GM23338 (cell line): Measurements from ENCODE around the gene ADAP1. TPM values are rescaled to one million over a fixed set of nuclear protein-coding genes. Genes with fewer than 3 reads are reported as not detected.

ENCODE experiments used
- ATAC-seq: fragments of 200-7000 bp; cut with Tn5 transposase; 3 replicates; pipeline ENCODE4 v1.9.1; 2020
- DNase-seq: peaks from one replicate; pipeline ENCODE4 v3.0.0-alpha.2; 2015; ENCODE audit warnings: low spot score
- H2AFZ ChIP-seq: fragments of 200-600 bp; sonication (generic); 2 replicates; pipeline ENCODE4 v1.8.0; 2016; ENCODE audit warnings: antibody characterized with exemption, mild to moderate bottlenecking, moderate library complexity
- H3F3A ChIP-seq: fragments of 200-600 bp; sonication (generic); replicated peaks from 2 replicates; pipeline ENCODE4 v1.8.0; 2017; ENCODE audit warnings: antibody characterized with exemption, mixed run types, low read depth
- H3K27ac ChIP-seq: fragments of 200-600 bp; sonication (generic); 2 replicates; pipeline ENCODE4 v1.6.1; 2016; ENCODE audit warnings: low read depth
- H3K27me3 ChIP-seq: fragments of 200-600 bp; sonication (generic); 2 replicates; pipeline ENCODE4 v1.8.0; 2016; ENCODE audit warnings: mild to moderate bottlenecking, mixed run types, moderate library complexity; ENCODE audit not compliant: insufficient read depth
- H3K36me3 ChIP-seq: fragments of 200-600 bp; sonication (generic); 2 replicates; pipeline ENCODE4 v1.8.0; 2016; ENCODE audit warnings: mild to moderate bottlenecking; ENCODE audit not compliant: insufficient read depth
- H3K4me1 ChIP-seq: fragments of 200-600 bp; sonication (generic); 2 replicates; pipeline ENCODE4 v1.8.0; 2016; ENCODE audit warnings: mild to moderate bottlenecking, moderate library complexity; ENCODE audit not compliant: insufficient read depth
- H3K4me2 ChIP-seq: fragments of 200-600 bp; sonication (generic); 2 replicates; pipeline ENCODE4 v1.7.1; 2017; ENCODE audit warnings: mixed run types
- H3K4me3 ChIP-seq: fragments of 200-600 bp; sonication (generic); 2 replicates; pipeline ENCODE4 v1.6.1; 2016; ENCODE audit warnings: mixed run types
- H3K79me2 ChIP-seq: fragments of 200-600 bp; sonication (generic); replicated peaks from 2 replicates; pipeline ENCODE4 v1.8.0; 2017; ENCODE audit warnings: mild to moderate bottlenecking; ENCODE audit not compliant: insufficient read depth
- H3K9me2 ChIP-seq: fragments of 200-600 bp; sonication (generic); 2 replicates; pipeline ENCODE4 v1.8.0; 2017; ENCODE audit not compliant: insufficient read depth
- H4K20me1 ChIP-seq: fragments of 200-600 bp; sonication (generic); replicated peaks from 2 replicates; pipeline ENCODE4 v1.8.0; 2017; ENCODE audit warnings: mild to moderate bottlenecking; ENCODE audit not compliant: insufficient read depth
- H3K27ac Mint-ChIP-seq: 2 replicates; pipeline ENCODE4 v1.8.0; 2020; ENCODE audit warnings: inconsistent platforms, mild to moderate bottlenecking, moderate library complexity, mixed read lengths
- H3K27me3 Mint-ChIP-seq: 3 replicates; pipeline ENCODE4 v1.8.0; 2022; ENCODE audit warnings: low read depth, mild to moderate bottlenecking, moderate library complexity, mixed read lengths, inconsistent platforms; ENCODE audit not compliant: insufficient read depth, poor library complexity
- H3K36me3 Mint-ChIP-seq: 3 replicates; pipeline ENCODE4 v1.8.0; 2021; ENCODE audit warnings: low read depth, mild to moderate bottlenecking, inconsistent platforms, moderate library complexity, mixed read lengths
- H3K4me1 Mint-ChIP-seq: 3 replicates; pipeline ENCODE4 v1.8.0; 2020; ENCODE audit warnings: mild to moderate bottlenecking, inconsistent platforms, mixed read lengths
- H3K4me3 Mint-ChIP-seq: 3 replicates; pipeline ENCODE4 v1.8.0; 2021; ENCODE audit warnings: moderate library complexity, mild to moderate bottlenecking, inconsistent platforms, mixed read lengths
- H3K9me3 Mint-ChIP-seq: 3 replicates; pipeline ENCODE4 v1.8.0; 2020; ENCODE audit warnings: moderate library complexity, mild to moderate bottlenecking, inconsistent platforms, mixed read lengths
- polyA plus RNA-seq: library from polyadenylated mRNA; unstranded; fragments of >200 nt; fragmentation: Nextera tagmentation; extraction: Ambion mirVana; gene quantifications from 2 replicates; pipeline ENCODE4 v1.2.1, GENCODE V29; 2016
- total RNA-seq: library from RNA; depleted of rRNA; stranded (reverse); fragments of >200 nt; shearing (Covaris generic); gene quantifications from 2 replicates; pipeline ENCODE4 v1.2.3, GENCODE V29; 2014
- TF ChIP-seq, protein P1 (sequence below): IDR thresholded peaks from 2 replicates; pipeline ENCODE4 v1.6.1; 2016; ENCODE audit warnings: antibody characterized with exemption
- TF ChIP-seq, protein P2 (sequence below), 2 experiments: fragments of 200-600 bp in 1 of 2; sonication (generic) in 1 of 2; conservative IDR thresholded peaks; 2 replicates each; pipeline versions ENCODE4 v1.5.1 to v1.6.1; 2016 to 2017; ENCODE audit warnings: antibody characterized with exemption in 2 of 2, low read depth in 2 of 2, mild to moderate bottlenecking in 2 of 2, moderate library complexity in 1 of 2
- TF ChIP-seq, protein P3 (sequence below): fragments of 250-450 bp; sonication (Bioruptor Pico); IDR thresholded peaks from 2 replicates; pipeline ENCODE4 v1.5.0; 2020; ENCODE audit warnings: mild to moderate bottlenecking, moderate library complexity

Gene ADAP1
- total and polyA plus RNA-seq, 2 experiments from 2014 or later, result 2.2 to 9.6 TPM

DNA sequence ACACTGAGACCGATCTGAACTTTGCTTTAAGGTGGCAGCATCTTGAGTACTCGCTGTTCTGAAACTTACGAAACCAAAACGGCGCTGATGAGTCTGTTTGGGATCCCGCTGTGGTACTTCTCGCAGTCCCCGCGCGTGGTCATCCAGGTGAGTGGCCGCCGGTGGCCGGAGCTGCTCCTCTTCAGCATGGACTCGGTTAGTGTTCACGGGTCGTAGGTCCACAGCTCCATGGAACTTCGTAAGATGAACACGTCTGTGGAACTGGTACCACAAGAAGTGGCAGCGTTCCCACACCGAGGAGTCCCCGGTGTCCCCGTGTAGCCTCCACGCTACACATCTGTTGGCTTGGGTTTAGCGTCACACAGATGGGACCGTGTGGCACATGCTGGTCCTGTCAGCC lies 88.6 kb downstream of the ADAP1 start:
- 0 out of 2 replicates have a peak, but pooled peaks cover 3% of the 10 kb centered on the region for H4K20me1 ChIP-seq
- Mint-ChIP-seq H3K4me1 (no peaks in the 10 kb centered on the region), H3K27me3 (peaks cover 8% of the 10 kb centered on the region), H3K9me3 (no peaks in the 10 kb centered on the region), H3K4me3 (no peak overlapping the region), H3K36me3 (peaks cover 78% of the 10 kb centered on the region), H3K27ac (no peak overlapping the region)
- ATAC-seq, result no peak
- TF ChIP-seq, protein P1, sequence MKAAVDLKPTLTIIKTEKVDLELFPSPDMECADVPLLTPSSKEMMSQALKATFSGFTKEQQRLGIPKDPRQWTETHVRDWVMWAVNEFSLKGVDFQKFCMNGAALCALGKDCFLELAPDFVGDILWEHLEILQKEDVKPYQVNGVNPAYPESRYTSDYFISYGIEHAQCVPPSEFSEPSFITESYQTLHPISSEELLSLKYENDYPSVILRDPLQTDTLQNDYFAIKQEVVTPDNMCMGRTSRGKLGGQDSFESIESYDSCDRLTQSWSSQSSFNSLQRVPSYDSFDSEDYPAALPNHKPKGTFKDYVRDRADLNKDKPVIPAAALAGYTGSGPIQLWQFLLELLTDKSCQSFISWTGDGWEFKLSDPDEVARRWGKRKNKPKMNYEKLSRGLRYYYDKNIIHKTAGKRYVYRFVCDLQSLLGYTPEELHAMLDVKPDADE, result no peak
- TF ChIP-seq, protein P2, sequence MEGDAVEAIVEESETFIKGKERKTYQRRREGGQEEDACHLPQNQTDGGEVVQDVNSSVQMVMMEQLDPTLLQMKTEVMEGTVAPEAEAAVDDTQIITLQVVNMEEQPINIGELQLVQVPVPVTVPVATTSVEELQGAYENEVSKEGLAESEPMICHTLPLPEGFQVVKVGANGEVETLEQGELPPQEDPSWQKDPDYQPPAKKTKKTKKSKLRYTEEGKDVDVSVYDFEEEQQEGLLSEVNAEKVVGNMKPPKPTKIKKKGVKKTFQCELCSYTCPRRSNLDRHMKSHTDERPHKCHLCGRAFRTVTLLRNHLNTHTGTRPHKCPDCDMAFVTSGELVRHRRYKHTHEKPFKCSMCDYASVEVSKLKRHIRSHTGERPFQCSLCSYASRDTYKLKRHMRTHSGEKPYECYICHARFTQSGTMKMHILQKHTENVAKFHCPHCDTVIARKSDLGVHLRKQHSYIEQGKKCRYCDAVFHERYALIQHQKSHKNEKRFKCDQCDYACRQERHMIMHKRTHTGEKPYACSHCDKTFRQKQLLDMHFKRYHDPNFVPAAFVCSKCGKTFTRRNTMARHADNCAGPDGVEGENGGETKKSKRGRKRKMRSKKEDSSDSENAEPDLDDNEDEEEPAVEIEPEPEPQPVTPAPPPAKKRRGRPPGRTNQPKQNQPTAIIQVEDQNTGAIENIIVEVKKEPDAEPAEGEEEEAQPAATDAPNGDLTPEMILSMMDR (conservative IDR thresholded peaks at IDR 0.05; ENCODE audit: low read depth in 2 of 2), result no peak
- TF ChIP-seq, protein P3, sequence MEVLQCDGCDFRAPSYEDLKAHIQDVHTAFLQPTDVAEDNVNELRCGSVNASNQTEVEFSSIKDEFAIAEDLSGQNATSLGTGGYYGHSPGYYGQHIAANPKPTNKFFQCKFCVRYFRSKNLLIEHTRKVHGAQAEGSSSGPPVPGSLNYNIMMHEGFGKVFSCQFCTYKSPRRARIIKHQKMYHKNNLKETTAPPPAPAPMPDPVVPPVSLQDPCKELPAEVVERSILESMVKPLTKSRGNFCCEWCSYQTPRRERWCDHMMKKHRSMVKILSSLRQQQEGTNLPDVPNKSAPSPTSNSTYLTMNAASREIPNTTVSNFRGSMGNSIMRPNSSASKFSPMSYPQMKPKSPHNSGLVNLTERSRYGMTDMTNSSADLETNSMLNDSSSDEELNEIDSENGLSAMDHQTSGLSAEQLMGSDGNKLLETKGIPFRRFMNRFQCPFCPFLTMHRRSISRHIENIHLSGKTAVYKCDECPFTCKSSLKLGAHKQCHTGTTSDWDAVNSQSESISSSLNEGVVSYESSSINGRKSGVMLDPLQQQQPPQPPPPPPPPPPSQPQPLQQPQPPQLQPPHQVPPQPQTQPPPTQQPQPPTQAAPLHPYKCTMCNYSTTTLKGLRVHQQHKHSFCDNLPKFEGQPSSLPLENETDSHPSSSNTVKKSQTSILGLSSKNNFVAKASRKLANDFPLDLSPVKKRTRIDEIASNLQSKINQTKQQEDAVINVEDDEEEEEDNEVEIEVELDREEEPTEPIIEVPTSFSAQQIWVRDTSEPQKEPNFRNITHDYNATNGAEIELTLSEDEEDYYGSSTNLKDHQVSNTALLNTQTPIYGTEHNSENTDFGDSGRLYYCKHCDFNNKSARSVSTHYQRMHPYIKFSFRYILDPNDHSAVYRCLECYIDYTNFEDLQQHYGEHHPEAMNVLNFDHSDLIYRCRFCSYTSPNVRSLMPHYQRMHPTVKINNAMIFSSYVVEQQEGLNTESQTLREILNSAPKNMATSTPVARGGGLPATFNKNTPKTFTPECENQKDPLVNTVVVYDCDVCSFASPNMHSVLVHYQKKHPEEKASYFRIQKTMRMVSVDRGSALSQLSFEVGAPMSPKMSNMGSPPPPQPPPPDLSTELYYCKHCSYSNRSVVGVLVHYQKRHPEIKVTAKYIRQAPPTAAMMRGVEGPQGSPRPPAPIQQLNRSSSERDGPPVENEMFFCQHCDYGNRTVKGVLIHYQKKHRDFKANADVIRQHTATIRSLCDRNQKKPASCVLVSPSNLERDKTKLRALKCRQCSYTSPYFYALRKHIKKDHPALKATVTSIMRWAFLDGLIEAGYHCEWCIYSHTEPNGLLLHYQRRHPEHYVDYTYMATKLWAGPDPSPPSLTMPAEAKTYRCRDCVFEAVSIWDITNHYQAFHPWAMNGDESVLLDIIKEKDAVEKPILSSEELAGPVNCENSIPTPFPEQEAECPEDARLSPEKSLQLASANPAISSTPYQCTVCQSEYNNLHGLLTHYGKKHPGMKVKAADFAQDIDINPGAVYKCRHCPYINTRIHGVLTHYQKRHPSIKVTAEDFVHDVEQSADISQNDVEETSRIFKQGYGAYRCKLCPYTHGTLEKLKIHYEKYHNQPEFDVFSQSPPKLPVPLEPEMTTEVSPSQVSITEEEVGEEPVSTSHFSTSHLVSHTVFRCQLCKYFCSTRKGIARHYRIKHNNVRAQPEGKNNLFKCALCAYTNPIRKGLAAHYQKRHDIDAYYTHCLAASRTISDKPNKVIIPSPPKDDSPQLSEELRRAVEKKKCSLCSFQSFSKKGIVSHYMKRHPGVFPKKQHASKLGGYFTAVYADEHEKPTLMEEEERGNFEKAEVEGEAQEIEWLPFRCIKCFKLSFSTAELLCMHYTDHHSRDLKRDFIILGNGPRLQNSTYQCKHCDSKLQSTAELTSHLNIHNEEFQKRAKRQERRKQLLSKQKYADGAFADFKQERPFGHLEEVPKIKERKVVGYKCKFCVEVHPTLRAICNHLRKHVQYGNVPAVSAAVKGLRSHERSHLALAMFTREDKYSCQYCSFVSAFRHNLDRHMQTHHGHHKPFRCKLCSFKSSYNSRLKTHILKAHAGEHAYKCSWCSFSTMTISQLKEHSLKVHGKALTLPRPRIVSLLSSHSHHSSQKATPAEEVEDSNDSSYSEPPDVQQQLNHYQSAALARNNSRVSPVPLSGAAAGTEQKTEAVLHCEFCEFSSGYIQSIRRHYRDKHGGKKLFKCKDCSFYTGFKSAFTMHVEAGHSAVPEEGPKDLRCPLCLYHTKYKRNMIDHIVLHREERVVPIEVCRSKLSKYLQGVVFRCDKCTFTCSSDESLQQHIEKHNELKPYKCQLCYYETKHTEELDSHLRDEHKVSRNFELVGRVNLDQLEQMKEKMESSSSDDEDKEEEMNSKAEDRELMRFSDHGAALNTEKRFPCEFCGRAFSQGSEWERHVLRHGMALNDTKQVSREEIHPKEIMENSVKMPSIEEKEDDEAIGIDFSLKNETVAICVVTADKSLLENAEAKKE (CRISPR knock-in tag), result no peak
- H3K36me3 ChIP-seq, result peaks cover 15% of the 10 kb centered on the region; the same call in 1 of the 2 replicates
- no peak for DNase-seq
- no peak overlapping the region for H3K27ac ChIP-seq
- no peaks in the 10 kb centered on the region for H3K27me3 ChIP-seq
- no peak overlapping the region for H3K4me3 ChIP-seq
- H3K79me2 ChIP-seq, result peaks cover 15% of the 10 kb centered on the region; the same call in 1 of the 2 replicates
- no peak overlapping the region for H2AFZ ChIP-seq
- no peaks in the 10 kb centered on the region for H3F3A ChIP-seq
- H3K4me1 ChIP-seq, result no peaks in the 10 kb centered on the region
- H3K4me2 ChIP-seq, result no peak overlapping the region
- H3K9me2 ChIP-seq, result no peaks in the 10 kb centered on the region
